ENCODE data around the gene SP1. TPM values are rescaled to one million over a fixed set of nuclear protein-coding genes. Genes with fewer than 3 reads are reported as not detected.
A peak's percentile ranks its signal among the peaks of the same experiment; 100 is the strongest.
"Not testable (repeated sequence)": the region's sequence is repeated elsewhere in the genome, so short reads cannot be mapped to it uniquely, and the experiment has no call there.

The SP1 gene
- total RNA-seq, 1 donor from 2014 or later: 49.0 TPM

- intact Hi-C loops (cut with DNase I): no loop called here
- Histone ChIP-seq H3K36me3 (no peaks in the 10 kb centered on the region), H3K4me1 (peaks cover 0 to 11% of the 10 kb centered on the region in 2 donors), H3K27me3 (no peaks in the 10 kb centered on the region), H3K4me3 (no peak overlapping the region), H3K9me3 (no peaks in the 10 kb centered on the region), H3K27ac (no peak overlapping the region)
- TF ChIP-seq CTCF (IDR thresholded peaks at IDR 0.05): no peak
- no peak for DNase-seq (ENCODE audit: low spot score in 2 of 2)
These were observed 32.1 kb upstream of the SP1 start for GRCh38 chr12:53347905-53348304.

GRCh38 chr12:53352331-53353256 is 27.4 kb upstream of the SP1 start:
- intact Hi-C loops (cut with DNase I): loop anchor here (1.0 to 2.0 kb wide), 3 partner anchors 30 to 150 kb away; no protein-coding TSS in a partner anchor
- DNase-seq (ENCODE audit: low spot score in 2 of 2): peak; percentile 24 to 90
- Histone ChIP-seq H3K9me3 (no peaks in the 10 kb centered on the region), H3K27ac (no peak overlapping the region), H3K4me1 (no peaks in the 10 kb centered on the region), H3K4me3 (no peak overlapping the region), H3K36me3 (no peaks in the 10 kb centered on the region), H3K27me3 (no peaks in the 10 kb centered on the region)
- TF ChIP-seq CTCF (IDR thresholded peaks at IDR 0.05): peak; percentile 81 to 87 (median 86)

- no peak for TF ChIP-seq CTCF (IDR thresholded peaks at IDR 0.05)
- Histone ChIP-seq H3K9me3 (no peaks in the 10 kb centered on the region), H3K36me3 (no peaks in the 10 kb centered on the region), H3K27me3 (no peaks in the 10 kb centered on the region), H3K27ac (no peak overlapping the region), H3K4me1 (no peaks in the 10 kb centered on the region), H3K4me3 (no peak overlapping the region)
- DNase-seq (ENCODE audit: low spot score in 2 of 2): no peak
- intact Hi-C loops (cut with DNase I): loop anchor here (2.0 kb wide), 2 partner anchors 30 to 150 kb away; no protein-coding TSS in a partner anchor
These were observed 26.7 kb upstream of the SP1 start for GRCh38 chr12:53353257-53353655.

GRCh38 chr12:53355121-53355520 is 24.9 kb upstream of the SP1 start:
- Histone ChIP-seq H3K4me1 (no peaks in the 10 kb centered on the region), H3K36me3 (no peaks in the 10 kb centered on the region), H3K9me3 (no peaks in the 10 kb centered on the region), H3K4me3 (no peak overlapping the region), H3K27me3 (no peaks in the 10 kb centered on the region), H3K27ac (no peak overlapping the region)
- DNase-seq (ENCODE audit: low spot score in 2 of 2): no peak
- intact Hi-C loops (cut with DNase I): no loop called here
- TF ChIP-seq CTCF (IDR thresholded peaks at IDR 0.05): no peak

- intact Hi-C loops (cut with DNase I): no loop called here
- Histone ChIP-seq H3K36me3 (no peaks in the 10 kb centered on the region), H3K4me1 (no peaks in the 10 kb centered on the region)
These were observed 21.0 kb upstream of the SP1 start for GRCh38 chr12:53358836-53359419.

GRCh38 chr12:53361638-53362037 is 18.3 kb upstream of the SP1 start:
- DNase-seq (ENCODE audit: low spot score in 2 of 2); H3K9me3 ChIP-seq; intact Hi-C loops (cut with DNase I); H3K36me3 ChIP-seq; H3K4me3 ChIP-seq; H3K27me3 ChIP-seq; H3K27ac ChIP-seq; H3K4me1 ChIP-seq: not testable (repeated sequence)

More at GRCh38 chr12:53358836-53359419, 21.0 kb upstream of the SP1 start:
- Histone ChIP-seq H3K27ac (no peak overlapping the region), H3K4me3 (no peak overlapping the region), H3K9me3 (no peaks in the 10 kb centered on the region), H3K27me3 (no peaks in the 10 kb centered on the region)
- no peak for DNase-seq (ENCODE audit: low spot score in 2 of 2)
- no peak for TF ChIP-seq CTCF (IDR thresholded peaks at IDR 0.05)
